Neural progenitor cell (in vitro differentiated cells): ENCODE results near the gene PRKD3. TPM values are rescaled to one million over a fixed set of nuclear protein-coding genes. Genes with fewer than 3 reads are reported as not detected.

Experiments used
- DNase-seq: peaks from one replicate; pipeline ENCODE4 v3.0.0-alpha.2; 2016; ENCODE audit warnings: low spot score
- H2AFZ ChIP-seq: fragments of 200-600 bp; sonication (generic); replicated peaks from 2 replicates; pipeline ENCODE4 v1.6.1; 2016; ENCODE audit warnings: antibody characterized with exemption
- H3F3A ChIP-seq: fragments of 200-600 bp; sonication (generic); 2 replicates; pipeline ENCODE4 v1.6.1; 2016; ENCODE audit warnings: antibody characterized with exemption, low read depth
- H3K27ac ChIP-seq: fragments of 200-600 bp; sonication (generic); 2 replicates; pipeline ENCODE4 v1.5.1; 2016; ENCODE audit warnings: mild to moderate bottlenecking
- H3K27me3 ChIP-seq: fragments of 200-600 bp; sonication (generic); 2 replicates; pipeline ENCODE4 v1.6.1; 2016; ENCODE audit warnings: mild to moderate bottlenecking, moderate library complexity
- H3K36me3 ChIP-seq: fragments of 200-600 bp; sonication (generic); 2 replicates; pipeline ENCODE4 v1.5.1; 2016
- H3K4me1 ChIP-seq: fragments of 200-600 bp; sonication (generic); 2 replicates; pipeline ENCODE4 v1.6.1; 2016; ENCODE audit warnings: mixed run types
- H3K4me2 ChIP-seq: fragments of 200-600 bp; sonication (generic); 2 replicates; pipeline ENCODE4 v1.6.1; 2016
- H3K4me3 ChIP-seq: fragments of 200-600 bp; sonication (generic); 2 replicates; pipeline ENCODE4 v1.5.1; 2016
- H3K79me2 ChIP-seq: fragments of 200-600 bp; sonication (generic); 2 replicates; pipeline ENCODE4 v1.6.1; 2016; ENCODE audit warnings: low read depth
- H3K9ac ChIP-seq: fragments of 200-600 bp; sonication (generic); 2 replicates; pipeline ENCODE4 v1.6.1; 2016
- H3K9me3 ChIP-seq: fragments of 200-600 bp; sonication (generic); 2 replicates; pipeline ENCODE4 v1.5.1; 2016; ENCODE audit warnings: low read depth
- H4K20me1 ChIP-seq: fragments of 200-600 bp; sonication (generic); 2 replicates; pipeline ENCODE4 v1.6.1; 2016; ENCODE audit warnings: low read depth
- H3K27ac Mint-ChIP-seq: 3 replicates; pipeline ENCODE4 v1.8.0; 2021; ENCODE audit warnings: mixed read lengths
- H3K27me3 Mint-ChIP-seq: 2 replicates; pipeline ENCODE4 v1.8.0; 2022; ENCODE audit warnings: low read depth, mild to moderate bottlenecking, inconsistent platforms, moderate library complexity, mixed read lengths; ENCODE audit not compliant: insufficient read depth
- H3K36me3 Mint-ChIP-seq: 3 replicates; pipeline ENCODE4 v1.8.0; 2021; ENCODE audit warnings: mixed read lengths
- H3K4me1 Mint-ChIP-seq: 3 replicates; pipeline ENCODE4 v1.8.0; 2021; ENCODE audit warnings: mixed read lengths
- H3K4me3 Mint-ChIP-seq: 3 replicates; pipeline ENCODE4 v1.8.0; 2021; ENCODE audit warnings: mild to moderate bottlenecking, moderate library complexity, mixed read lengths
- H3K9me3 Mint-ChIP-seq: 3 replicates; pipeline ENCODE4 v1.8.0; 2020; ENCODE audit warnings: mixed read lengths
- EZH2 ChIP-seq: fragments of 200-600 bp; sonication (generic); IDR thresholded peaks from 2 replicates; pipeline ENCODE4 v1.6.1; 2017; ENCODE audit warnings: antibody characterized with exemption, mild to moderate bottlenecking, moderate library complexity
- EZH2phosphoT487 ChIP-seq: fragments of 200-600 bp; sonication (generic); IDR thresholded peaks from 2 replicates; pipeline ENCODE4 v1.6.1; 2017; ENCODE audit warnings: antibody characterized with exemption
- total RNA-seq: library from RNA; depleted of rRNA; stranded (reverse); fragments of >200 nt; gene quantifications from 2 replicates; pipeline ENCODE4 v1.2.3, GENCODE V29; 2015; ENCODE audit warnings: low replicate concordance
- TF ChIP-seq, protein P1 (sequence below): fragments of 200-600 bp; sonication (generic); IDR thresholded peaks from 2 replicates; pipeline ENCODE4 v1.5.1; 2017; ENCODE audit warnings: antibody characterized with exemption, mild to moderate bottlenecking

Gene PRKD3
- total RNA-seq, 1 donor from 2014 or later: 95.9 TPM

DNA sequence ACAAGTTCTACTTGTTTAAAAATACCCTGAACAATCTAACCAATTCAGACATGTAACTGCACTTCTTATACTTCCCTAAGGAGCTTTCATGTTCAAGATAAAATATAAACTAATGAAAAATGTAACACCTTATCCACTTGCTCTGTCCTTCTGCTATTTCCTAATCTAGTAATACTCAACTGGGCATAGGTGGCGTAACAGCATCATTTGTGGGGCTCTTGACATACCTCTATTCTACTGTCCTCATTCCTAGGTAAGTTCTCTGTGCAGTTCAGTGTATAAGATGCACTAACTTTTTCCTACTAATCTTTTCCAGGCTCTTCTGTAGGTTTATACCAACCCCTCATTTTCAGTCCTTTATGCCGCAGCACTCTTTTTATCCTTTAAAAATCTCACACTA, 36.7 kb downstream of the PRKD3 start:
- H3K4me1 Mint-ChIP-seq: no peaks in the 10 kb centered on the region
- peak; percentile 7 for DNase-seq

DNA sequence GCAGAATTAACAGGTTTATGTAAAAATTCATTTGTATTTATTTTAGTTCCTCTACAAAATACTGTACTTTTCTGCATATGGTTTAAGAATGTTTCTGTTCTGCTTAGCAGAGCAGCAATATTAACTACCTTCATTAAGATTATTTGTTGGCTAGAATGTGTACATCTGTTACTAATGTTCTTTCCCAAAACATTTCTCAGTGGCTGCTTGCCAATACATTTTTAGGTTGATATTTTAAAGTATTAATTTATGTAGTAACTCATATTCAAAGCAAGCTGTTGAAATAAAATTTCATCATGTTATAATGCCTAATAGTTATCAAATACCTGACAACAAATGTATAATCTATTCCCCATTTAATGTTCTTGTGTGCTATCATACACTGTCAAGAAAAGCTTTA, 40.3 kb downstream of the PRKD3 start:
- no peak overlapping the region for H3K27ac Mint-ChIP-seq
- Histone ChIP-seq H3K36me3 (peaks cover 42% of the 10 kb centered on the region), H2AFZ (no peak overlapping the region), H3K4me1 (no peaks in the 10 kb centered on the region), H3K27me3 (no peaks in the 10 kb centered on the region), H3K9me3 (no peaks in the 10 kb centered on the region), H3K4me3 (no peak overlapping the region), H3K9ac (no peak overlapping the region), H3K4me2 (no peak overlapping the region), H4K20me1 (no peaks in the 10 kb centered on the region), H3F3A (peaks cover 3% of the 10 kb centered on the region), H3K79me2 (no peaks in the 10 kb centered on the region), H3K27ac (no peak overlapping the region)
- no peak for DNase-seq
- H3K4me1 Mint-ChIP-seq: no peaks in the 10 kb centered on the region
- no peaks in the 10 kb centered on the region for H3K27me3 Mint-ChIP-seq
- TF ChIP-seq, protein P1, sequence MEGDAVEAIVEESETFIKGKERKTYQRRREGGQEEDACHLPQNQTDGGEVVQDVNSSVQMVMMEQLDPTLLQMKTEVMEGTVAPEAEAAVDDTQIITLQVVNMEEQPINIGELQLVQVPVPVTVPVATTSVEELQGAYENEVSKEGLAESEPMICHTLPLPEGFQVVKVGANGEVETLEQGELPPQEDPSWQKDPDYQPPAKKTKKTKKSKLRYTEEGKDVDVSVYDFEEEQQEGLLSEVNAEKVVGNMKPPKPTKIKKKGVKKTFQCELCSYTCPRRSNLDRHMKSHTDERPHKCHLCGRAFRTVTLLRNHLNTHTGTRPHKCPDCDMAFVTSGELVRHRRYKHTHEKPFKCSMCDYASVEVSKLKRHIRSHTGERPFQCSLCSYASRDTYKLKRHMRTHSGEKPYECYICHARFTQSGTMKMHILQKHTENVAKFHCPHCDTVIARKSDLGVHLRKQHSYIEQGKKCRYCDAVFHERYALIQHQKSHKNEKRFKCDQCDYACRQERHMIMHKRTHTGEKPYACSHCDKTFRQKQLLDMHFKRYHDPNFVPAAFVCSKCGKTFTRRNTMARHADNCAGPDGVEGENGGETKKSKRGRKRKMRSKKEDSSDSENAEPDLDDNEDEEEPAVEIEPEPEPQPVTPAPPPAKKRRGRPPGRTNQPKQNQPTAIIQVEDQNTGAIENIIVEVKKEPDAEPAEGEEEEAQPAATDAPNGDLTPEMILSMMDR: no peak
- TF ChIP-seq EZH2phosphoT487 (no peak), EZH2 (no peak)
- peaks cover 25% of the 10 kb centered on the region for H3K36me3 Mint-ChIP-seq
- no peak overlapping the region for H3K4me3 Mint-ChIP-seq
- H3K9me3 Mint-ChIP-seq: no peaks in the 10 kb centered on the region

More for the DNA sequence above, 36.7 kb downstream of the PRKD3 start:
- H3K4me2 ChIP-seq: no peak overlapping the region
- H3K9ac ChIP-seq: no peak overlapping the region
- H3K27ac ChIP-seq: no peak overlapping the region
- no peak overlapping the region for H2AFZ ChIP-seq
- peaks cover 18% of the 10 kb centered on the region for H3K36me3 Mint-ChIP-seq
- H3K27me3 Mint-ChIP-seq: no peaks in the 10 kb centered on the region
- peaks cover 3% of the 10 kb centered on the region for H3F3A ChIP-seq
- no peaks in the 10 kb centered on the region for H4K20me1 ChIP-seq
- no peaks in the 10 kb centered on the region for H3K9me3 ChIP-seq
- no peaks in the 10 kb centered on the region for H3K4me1 ChIP-seq
- peaks cover 17% of the 10 kb centered on the region for H3K79me2 ChIP-seq
- H3K4me3 Mint-ChIP-seq: no peak overlapping the region
- H3K36me3 ChIP-seq: peaks cover 31% of the 10 kb centered on the region
- no peak overlapping the region for H3K27ac Mint-ChIP-seq
- no peak overlapping the region for H3K4me3 ChIP-seq
- TF ChIP-seq, protein P1: peak; percentile 24
- no peak for TF ChIP-seq EZH2phosphoT487
- H3K9me3 Mint-ChIP-seq: no peaks in the 10 kb centered on the region
- no peaks in the 10 kb centered on the region for H3K27me3 ChIP-seq

DNA sequence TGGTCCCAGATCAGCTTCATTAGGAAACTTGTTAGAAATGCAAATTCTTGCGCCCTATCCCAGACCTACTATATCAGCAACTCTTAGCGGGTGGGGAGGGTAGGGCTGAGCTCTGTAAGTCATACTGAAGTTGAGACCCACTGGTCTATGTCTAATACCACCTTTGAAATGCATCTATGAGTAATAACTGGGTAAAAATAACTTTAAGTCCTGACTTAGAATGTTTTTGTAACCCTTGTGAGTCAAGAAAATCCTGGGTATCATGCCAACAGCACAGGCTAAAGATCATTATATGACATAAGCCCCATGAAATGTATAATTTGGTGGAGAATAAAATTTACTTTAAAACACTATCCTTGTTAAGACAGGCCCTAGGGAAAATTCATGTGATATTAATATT, 41.4 kb downstream of the PRKD3 start:
- no peak overlapping the region for H3K4me3 Mint-ChIP-seq
- H3K79me2 ChIP-seq: no peaks in the 10 kb centered on the region
- H3K4me2 ChIP-seq: no peak overlapping the region
- no peaks in the 10 kb centered on the region for H4K20me1 ChIP-seq
- no peak overlapping the region for H3K27ac ChIP-seq
- no peaks in the 10 kb centered on the region for H3K9me3 Mint-ChIP-seq
- H3K9me3 ChIP-seq: no peaks in the 10 kb centered on the region
- no peaks in the 10 kb centered on the region for H3K4me1 ChIP-seq
- H3K27me3 Mint-ChIP-seq: no peaks in the 10 kb centered on the region
- H3K36me3 ChIP-seq: peaks cover 42% of the 10 kb centered on the region
- no peaks in the 10 kb centered on the region for H3K4me1 Mint-ChIP-seq
- H2AFZ ChIP-seq: no peak overlapping the region
- no peak overlapping the region for H3K9ac ChIP-seq
- TF ChIP-seq, protein P1: no peak
- TF ChIP-seq EZH2phosphoT487: no peak
- no peak for TF ChIP-seq EZH2
- no peak overlapping the region for H3K27ac Mint-ChIP-seq
- H3K36me3 Mint-ChIP-seq: peaks cover 24% of the 10 kb centered on the region
- no peak overlapping the region for H3K4me3 ChIP-seq
- no peak for DNase-seq
- no peaks in the 10 kb centered on the region for H3K27me3 ChIP-seq
- H3F3A ChIP-seq: peaks cover 3% of the 10 kb centered on the region
